Measurements from ENCODE around the gene TAS2R31.

The TAS2R31 gene

GRCh38 chr12:10994307-10994706, 36.9 kb downstream of the TAS2R31 start:
- DNase-seq, result no peak

GRCh38 chr12:10989107-10989506, 42.1 kb downstream of the TAS2R31 start:
- no peak for DNase-seq

GRCh38 chr12:10986812-10987211, 44.4 kb downstream of the TAS2R31 start, which contains the start of gene TAS2R50:
Gene TAS2R50, minus strand, starts transcription at chr12:10986912. Its CDS starts 52 bp downstream, at chr12:10986860.
- DNase-seq, result no peak

- DNase-seq, result no peak
Measured at GRCh38 chr12:10982244-10982643, 49.0 kb downstream of the TAS2R31 start.
